Ecto neural progenitor cell (in vitro differentiated cells): ENCODE data around the gene RHOV.

ENCODE experiments used
- DNase-seq: peaks from one replicate; pipeline ENCODE4 v3.0.0-alpha.2; 2018; ENCODE audit warnings: low spot score

RHOV gene

GRCh38 chr15:40904552-40905201, 30.6 kb upstream of the RHOV start:
- DNase-seq, result no peak

GRCh38 chr15:40902605-40903561, 28.8 kb upstream of the RHOV start:
- DNase-seq, result no peak

GRCh38 chr15:40901053-40901443, 27.0 kb upstream of the RHOV start:
- no peak for DNase-seq

DNA sequence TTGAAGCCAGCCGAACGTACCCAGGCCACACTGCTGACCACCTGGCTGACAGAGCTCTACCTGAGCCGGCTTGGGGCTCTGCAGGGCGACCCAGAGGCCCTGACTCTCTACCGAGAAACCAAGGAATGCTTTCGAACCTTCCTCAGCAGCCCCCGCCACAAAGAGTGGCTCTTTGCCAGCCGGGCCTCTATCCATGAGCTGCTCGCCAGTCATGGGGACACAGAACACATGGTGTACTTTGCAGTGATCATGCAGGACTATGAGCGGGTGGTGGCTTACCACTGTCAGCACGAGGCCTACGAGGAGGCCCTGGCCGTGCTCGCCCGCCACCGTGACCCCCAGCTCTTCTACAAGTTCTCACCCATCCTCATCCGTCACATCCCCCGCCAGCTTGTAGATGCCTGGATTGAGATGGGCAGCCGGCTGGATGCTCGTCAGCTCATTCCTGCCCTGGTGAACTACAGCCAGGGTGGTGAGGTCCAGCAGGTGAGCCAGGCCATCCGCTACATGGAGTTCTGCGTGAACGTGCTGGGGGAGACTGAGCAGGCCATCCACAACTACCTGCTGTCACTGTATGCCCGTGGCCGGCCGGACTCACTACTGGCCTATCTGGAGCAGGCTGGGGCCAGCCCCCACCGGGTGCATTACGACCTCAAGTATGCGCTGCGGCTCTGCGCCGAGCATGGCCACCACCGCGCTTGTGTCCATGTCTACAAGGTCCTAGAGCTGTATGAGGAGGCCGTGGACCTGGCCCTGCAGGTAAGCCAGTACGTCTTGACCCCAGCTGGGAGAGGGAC, 26.4 kb upstream of the RHOV start:
- no peak for DNase-seq

GRCh38 chr15:40899536-40900207, 25.6 kb upstream of the RHOV start:
- DNase-seq, result peak; percentile 28

- peak; percentile 79 for DNase-seq
Measured at GRCh38 chr15:40894681-40895448, 20.8 kb upstream of the RHOV start.

- DNase-seq, result peak; percentile 99
Measured at GRCh38 chr15:40893733-40894680, 20.0 kb upstream of the RHOV start, which contains the start of gene VPS18. Gene VPS18 (plus strand): TSS chr15:40894450. CDS start chr15:40894769, 319 bp downstream.

GRCh38 chr15:40893019-40893670, 19.1 kb upstream of the RHOV start:
- peak; percentile 55 for DNase-seq

DNA sequence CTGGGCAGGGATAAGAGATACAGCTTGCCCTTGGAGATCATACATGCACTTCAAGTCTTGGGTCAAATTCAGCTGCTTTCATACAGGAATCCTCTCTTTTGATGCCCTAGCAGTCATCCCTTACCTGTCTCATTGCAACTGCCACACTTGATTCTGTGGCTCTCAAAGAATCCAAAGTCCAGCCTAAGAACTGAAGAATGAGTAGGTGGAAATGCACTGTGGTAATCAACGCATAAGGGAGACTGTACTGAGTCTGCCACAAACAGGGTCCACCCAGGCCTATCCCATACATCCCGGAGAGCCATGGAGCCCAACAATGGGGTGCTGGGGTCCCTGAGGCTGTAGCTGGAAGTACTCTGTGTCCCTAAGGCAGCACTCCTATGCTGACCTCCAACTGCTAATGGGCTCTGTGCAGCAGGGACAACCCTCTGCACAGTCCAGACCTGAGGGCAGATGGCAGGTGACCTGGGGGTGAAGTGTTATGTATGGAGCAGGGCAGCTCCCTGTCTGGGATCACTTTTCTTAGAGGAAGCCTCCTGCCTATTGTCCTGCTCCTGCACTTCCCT, 18.5 kb upstream of the RHOV start:
- DNase-seq, result peak; percentile 43

- peak; percentile 61 for DNase-seq
Measured at GRCh38 chr15:40891810-40892446, 17.9 kb upstream of the RHOV start.

- no peak for DNase-seq
Measured at GRCh38 chr15:40891138-40891537, 17.1 kb upstream of the RHOV start.

- no peak for DNase-seq
Measured at GRCh38 chr15:40889112-40889511, 15.1 kb upstream of the RHOV start.

GRCh38 chr15:40886586-40886985, 12.6 kb upstream of the RHOV start:
- DNase-seq, result no peak

DNA sequence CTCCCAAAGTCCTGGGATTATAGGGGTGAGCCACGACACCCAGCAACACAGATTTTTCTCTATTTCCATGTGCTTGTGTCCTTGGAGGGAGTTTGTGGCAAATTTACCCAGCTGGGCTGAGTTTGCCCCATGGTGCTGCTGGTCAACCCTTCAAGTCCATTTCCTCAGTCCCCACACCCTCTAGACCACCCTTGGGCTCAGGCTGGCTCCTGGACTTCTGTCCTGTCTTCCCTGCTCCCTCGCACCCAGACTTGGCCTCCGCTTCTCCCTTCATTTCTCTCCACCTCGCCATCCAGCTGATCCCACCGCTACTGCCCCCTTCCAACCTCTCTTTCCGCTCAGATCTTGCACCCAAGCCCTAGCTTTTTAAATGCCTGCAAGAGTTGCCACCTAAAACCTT, 7.3 kb upstream of the RHOV start:
- DNase-seq, result no peak

DNA sequence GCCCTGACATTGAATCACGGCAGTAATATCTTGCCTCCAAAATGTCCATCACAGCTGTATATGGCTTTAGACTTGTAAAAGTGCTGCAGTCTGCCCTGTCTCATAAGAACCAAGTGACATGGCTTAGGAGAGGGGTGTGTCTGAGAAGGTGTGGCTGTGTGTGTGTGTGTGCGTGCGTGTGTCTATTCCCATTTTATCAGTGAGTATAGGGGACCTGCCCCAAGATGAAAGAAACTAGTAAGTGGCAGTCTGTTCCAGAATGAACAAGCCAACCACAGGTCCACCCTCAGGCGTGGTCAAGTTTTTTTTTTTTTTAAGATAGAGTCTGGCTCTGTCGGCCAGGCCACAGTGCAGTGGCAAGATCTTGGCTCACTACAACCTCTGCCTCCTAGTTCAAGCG, 5.6 kb upstream of the RHOV start:
- no peak for DNase-seq

DNA sequence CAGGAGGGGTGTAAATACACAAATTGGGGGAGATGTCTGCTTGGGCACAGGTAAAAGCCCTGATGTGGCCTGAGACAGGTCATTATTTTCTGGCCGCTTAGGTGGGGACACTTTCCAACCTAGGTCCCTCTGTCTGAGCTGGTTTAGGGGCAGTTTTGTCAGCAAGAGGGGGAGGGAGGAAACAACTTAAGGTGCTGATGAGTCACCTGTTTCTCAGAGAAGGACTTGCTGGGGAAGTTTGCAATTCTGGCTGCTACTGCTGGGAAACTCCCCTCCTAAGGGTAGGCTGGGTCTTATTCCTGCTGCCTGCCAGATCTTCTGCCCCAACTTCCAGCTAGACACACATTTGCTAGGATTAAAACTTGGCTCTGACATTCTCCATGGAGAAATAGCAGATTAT, 4.8 kb upstream of the RHOV start:
- DNase-seq, result no peak

- DNase-seq, result no peak
Measured at GRCh38 chr15:40877694-40878093, 3.7 kb upstream of the RHOV start.

- DNase-seq, result no peak
Measured at GRCh38 chr15:40875991-40876730, 2.1 kb upstream of the RHOV start.
